Fibroblast of villous mesenchyme (primary cell): ENCODE data around the gene ATF6. TPM values are rescaled to one million over a fixed set of nuclear protein-coding genes. Genes with fewer than 3 reads are reported as not detected.

Source experiments
- DNase-seq: peaks from one replicate; pipeline ENCODE4 v3.0.0-alpha.2; 2010; ENCODE audit warnings: low read depth
- H3K4me3 ChIP-seq: 2 replicates; pipeline ENCODE4 v1.5.1; 2011; ENCODE audit warnings: low read depth, mild to moderate bottlenecking, low read length
- CTCF ChIP-seq: IDR thresholded peaks from 2 replicates; pipeline ENCODE4 v1.5.1; 2012; ENCODE audit warnings: low read depth, mild to moderate bottlenecking, low read length; ENCODE audit not compliant: insufficient read depth
- total RNA-seq: library from RNA; depleted of rRNA; stranded (reverse); fragments of >200 nt; gene quantifications from 2 replicates; pipeline ENCODE4 v1.2.3, GENCODE V29; 2012

Gene ATF6
- total RNA-seq, 1 donor, result 32.8 TPM

GRCh38 chr1:161866241-161866640, 100.1 kb downstream of the ATF6 start:
- no peak for DNase-seq
- no peak overlapping the region for H3K4me3 ChIP-seq
- TF ChIP-seq CTCF, result no peak

DNA sequence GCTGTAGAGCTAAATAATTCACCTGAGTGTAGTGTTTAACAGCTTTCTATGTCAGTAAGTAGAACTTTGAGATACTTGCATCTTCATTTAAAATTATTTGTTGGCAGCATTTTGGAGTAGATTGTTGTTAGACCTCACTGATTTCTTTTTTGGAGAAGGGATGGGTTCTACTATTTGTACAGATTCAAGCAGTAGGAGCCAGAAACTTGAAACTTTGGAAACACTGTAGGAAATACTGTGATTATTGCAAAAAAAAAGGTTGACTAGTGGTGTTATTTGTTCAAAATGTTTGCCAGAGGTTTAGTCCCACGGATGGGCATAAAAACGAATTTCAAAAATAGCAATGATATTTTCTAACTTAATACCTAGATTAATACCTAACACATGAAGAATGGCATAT, 102.7 kb downstream of the ATF6 start:
- no peak overlapping the region for H3K4me3 ChIP-seq
- TF ChIP-seq CTCF, result no peak
- DNase-seq, result no peak

DNA sequence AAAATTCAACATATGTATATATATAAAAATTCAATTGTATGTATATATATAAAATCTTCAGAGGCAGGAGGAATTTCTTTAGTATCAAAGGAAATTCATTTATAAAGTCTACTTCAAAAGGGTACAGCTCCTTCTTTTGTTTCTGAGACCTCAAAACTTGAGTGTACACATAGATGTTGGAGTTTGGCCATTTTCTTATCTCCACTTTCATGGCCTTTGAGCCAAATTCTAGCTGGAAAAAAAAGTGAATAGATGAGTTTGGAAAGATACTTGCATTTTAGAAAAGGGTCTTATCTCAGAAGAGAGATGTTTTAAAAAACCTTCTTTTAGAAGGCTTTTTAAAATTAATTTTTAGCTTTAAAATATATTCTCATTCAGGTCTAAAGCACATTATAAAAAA, 103.2 kb downstream of the ATF6 start:
- TF ChIP-seq CTCF, result no peak
- H3K4me3 ChIP-seq, result no peak overlapping the region
- DNase-seq, result no peak

DNA sequence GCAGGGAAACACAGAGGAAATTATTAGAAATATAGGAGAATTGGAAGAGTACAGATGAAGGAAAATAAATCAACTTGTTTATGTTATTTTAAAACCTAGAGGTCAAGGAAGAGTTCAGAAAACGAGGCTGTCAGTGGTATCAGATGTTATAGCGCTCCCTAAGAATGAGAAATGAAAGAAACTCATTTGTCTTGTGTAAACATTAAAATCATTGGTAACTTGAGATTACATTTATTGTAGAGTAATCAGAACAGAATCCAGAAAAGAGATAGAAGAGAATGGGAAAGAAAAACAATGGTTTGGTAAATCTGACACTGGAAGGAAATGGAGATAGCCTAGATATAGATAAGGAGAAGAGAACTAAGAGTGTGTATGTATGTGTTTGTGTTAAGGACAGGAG, 106.4 kb downstream of the ATF6 start:
- peak; percentile 13 for DNase-seq
- H3K4me3 ChIP-seq, result no peak overlapping the region
- no peak for TF ChIP-seq CTCF

- H3K4me3 ChIP-seq, result no peak overlapping the region
- TF ChIP-seq CTCF, result no peak
Observed at GRCh38 chr1:161879261-161879660, 113.1 kb downstream of the ATF6 start.

DNA sequence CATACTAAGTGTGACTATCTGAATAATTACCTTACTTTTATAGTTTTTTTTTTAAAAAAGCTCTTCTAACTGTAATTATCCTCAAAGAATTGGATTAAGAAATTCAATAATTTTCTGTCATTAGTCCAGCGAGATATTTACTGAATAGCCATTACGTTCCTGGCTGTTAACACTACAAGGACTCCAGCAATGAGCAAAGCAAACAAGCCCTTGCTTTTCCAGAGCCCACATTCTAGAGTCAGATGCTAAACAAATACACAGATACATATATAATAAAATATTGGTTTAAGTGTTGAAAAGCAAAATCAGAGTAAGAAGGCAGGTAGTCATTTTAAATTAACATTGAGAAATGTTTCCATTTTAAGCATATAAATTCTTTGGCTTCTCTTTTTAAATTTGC, 118.4 kb downstream of the ATF6 start:
- DNase-seq, result no peak
- no peak overlapping the region for H3K4me3 ChIP-seq
- TF ChIP-seq CTCF, result no peak

More at GRCh38 chr1:161879261-161879660, 113.1 kb downstream of the ATF6 start:
- DNase-seq, result no peak

DNA sequence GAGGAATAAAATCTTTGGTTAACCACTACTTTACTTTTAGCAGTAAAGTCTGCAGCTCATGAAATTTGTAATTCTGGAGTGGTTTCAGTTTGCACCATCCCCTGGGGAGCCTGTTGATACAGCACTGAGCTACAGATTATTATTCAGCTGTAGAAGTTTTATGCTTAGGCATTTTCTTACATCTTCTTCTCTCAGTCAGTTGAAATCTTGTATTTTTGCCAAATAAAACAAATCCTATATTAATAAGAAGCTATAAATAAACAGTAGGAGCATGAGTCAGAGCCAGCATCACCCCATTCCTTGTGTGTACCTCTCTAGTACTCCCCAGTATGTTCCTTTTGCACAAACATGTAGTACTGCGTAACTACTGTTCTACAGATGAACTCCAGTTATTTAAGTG, 118.9 kb downstream of the ATF6 start:
- no peak for TF ChIP-seq CTCF
- H3K4me3 ChIP-seq, result no peak overlapping the region

More for the DNA sequence above, 118.9 kb downstream of the ATF6 start:
- peak; percentile 69 for DNase-seq
